Measurements from ENCODE around the gene DOC2B. TPM values are rescaled to one million over a fixed set of nuclear protein-coding genes. Genes with fewer than 3 reads are reported as not detected.
"Not testable (repeated sequence)": the region's sequence is repeated elsewhere in the genome, so short reads cannot be mapped to it uniquely, and the experiment has no call there.

Gene DOC2B
- total RNA-seq, 6 experiments from 2014 or later, result 0.40 to 1.7 (median 0.91) TPM

GRCh38 chr17:205148-205669, 23.8 kb upstream of the DOC2B start:
- Histone ChIP-seq H3K27ac (no peak overlapping the region), H3K27me3 (no peaks in the 10 kb centered on the region), H3K4me1 (peaks cover 0 to 4% (median 2%) of the 10 kb centered on the region in 4 donors), H3K4me3 (no peak overlapping the region), H3K9me3 (no peaks in the 10 kb centered on the region), H3K36me3 (no peaks in the 10 kb centered on the region)
- no peak for DNase-seq
- TF ChIP-seq POLR2A (IDR thresholded peaks at IDR 0.05) (no peak), CTCF (IDR thresholded peaks at IDR 0.05) (no peak)
- ATAC-seq, result peak in 3 of 4 donors; percentile 23 to 31 (median 30)
- 36% methylated on average over 5 of the region's 10 CpGs for WGBS (ENCODE audit: insufficient coverage, low coverage, low lambda C conversion rate, missing lambda C conversion rate)
- intact Hi-C loops (cut with DNase I), result no loop called here

GRCh38 chr17:204427-205147, 23.1 kb upstream of the DOC2B start:
- no peak for DNase-seq
- Histone ChIP-seq H3K36me3 (no peaks in the 10 kb centered on the region), H3K4me3 (no peak overlapping the region), H3K27ac (no peak overlapping the region), H3K9me3 (no peaks in the 10 kb centered on the region), H3K4me1 (peaks cover 0 to 10% (median 5%) of the 10 kb centered on the region in 4 donors), H3K27me3 (no peaks in the 10 kb centered on the region)
- TF ChIP-seq POLR2A (IDR thresholded peaks at IDR 0.05) (no peak), CTCF (IDR thresholded peaks at IDR 0.05) (no peak)
- peak in 1 of 4 donors; percentile 3 for ATAC-seq
- WGBS (ENCODE audit: insufficient coverage, low coverage, low lambda C conversion rate, missing lambda C conversion rate), result 49% methylated on average over 5 of the region's 11 CpGs
- intact Hi-C loops (cut with DNase I), result no loop called here

- intact Hi-C loops (cut with DNase I), result no loop called here
- 87% methylated on average over 3 of the region's 23 CpGs for WGBS (ENCODE audit: insufficient coverage, low coverage, low lambda C conversion rate, missing lambda C conversion rate)
- no peaks in the 10 kb centered on the region for H3K36me3 ChIP-seq
- DNase-seq (peak in 1 of 3 donors; percentile 31), ATAC-seq (no peak)
- no peaks in the 10 kb centered on the region for H3K27me3 ChIP-seq
- H3K4me3 ChIP-seq, result no peak overlapping the region
- TF ChIP-seq POLR2A (IDR thresholded peaks at IDR 0.05), result no peak
- no peak for TF ChIP-seq CTCF (IDR thresholded peaks at IDR 0.05)
- H3K27ac ChIP-seq, result no peak overlapping the region
- no peaks in the 10 kb centered on the region for H3K9me3 ChIP-seq
- H3K4me1 ChIP-seq, result peaks cover 0 to 14% (median 5%) of the 10 kb centered on the region in 4 donors
These were observed 21.1 kb upstream of the DOC2B start for GRCh38 chr17:202501-202951.

- H3K4me1 ChIP-seq, result peaks cover 0 to 14% (median 5%) of the 10 kb centered on the region in 4 donors
- DNase-seq; H3K27ac ChIP-seq; H3K9me3 ChIP-seq; H3K27me3 ChIP-seq; ATAC-seq; H3K36me3 ChIP-seq; H3K4me3 ChIP-seq; intact Hi-C loops (cut with DNase I): not testable (repeated sequence)
- WGBS (ENCODE audit: insufficient coverage, low coverage, low lambda C conversion rate, missing lambda C conversion rate), result 40% methylated on average over 6 of the region's 13 CpGs
These were observed 20.3 kb upstream of the DOC2B start for GRCh38 chr17:201736-202135.

- H3K4me3 ChIP-seq; H3K36me3 ChIP-seq; ATAC-seq; intact Hi-C loops (cut with DNase I); DNase-seq; H3K27me3 ChIP-seq; H3K9me3 ChIP-seq; H3K27ac ChIP-seq: not testable (repeated sequence)
- peaks cover 0 to 14% (median 5%) of the 10 kb centered on the region in 4 donors for H3K4me1 ChIP-seq
- whole genome bisulfite sequencing (ENCODE audit: insufficient coverage, low coverage, low lambda C conversion rate, missing lambda C conversion rate), result 82% methylated on average over 8 of the region's 16 CpGs
These were observed 19.8 kb upstream of the DOC2B start for GRCh38 chr17:201257-201656.

Measured in right lobe of liver (tissue), 6 donors.